Effector CD4-positive, alpha-beta T cell (primary cell): Measurements from ENCODE around the gene JAML.
A peak's percentile ranks its signal among the peaks of the same experiment; 100 is the strongest.

Source experiments
- DNase-seq: peaks from one replicate; pipeline ENCODE4 v3.0.0-alpha.2; 2020

Gene JAML

GRCh38 chr11:118215262-118215661, 9.5 kb downstream of the JAML start:
- DNase-seq = no peak

- no peak for DNase-seq
These were observed 10.4 kb downstream of the JAML start for GRCh38 chr11:118214210-118214914.

GRCh38 chr11:118213781-118214180, 11.0 kb downstream of the JAML start:
- no peak for DNase-seq

- DNase-seq = no peak
These were observed 11.6 kb downstream of the JAML start for GRCh38 chr11:118213201-118213600.

GRCh38 chr11:118212781-118213191, 12.0 kb downstream of the JAML start:
- no peak for DNase-seq

- no peak for DNase-seq
These were observed 12.6 kb downstream of the JAML start for GRCh38 chr11:118212131-118212725.

GRCh38 chr11:118211006-118211405, 13.8 kb downstream of the JAML start:
- no peak for DNase-seq

GRCh38 chr11:118210323-118210722, 14.5 kb downstream of the JAML start:
- DNase-seq = no peak

- DNase-seq = no peak
These were observed 15.8 kb downstream of the JAML start for GRCh38 chr11:118209033-118209432.

GRCh38 chr11:118207079-118207478, 17.7 kb downstream of the JAML start:
- DNase-seq = no peak

- DNase-seq = no peak
These were observed 18.3 kb downstream of the JAML start for GRCh38 chr11:118206391-118207031.

GRCh38 chr11:118205606-118206378, 19.0 kb downstream of the JAML start:
- no peak for DNase-seq

GRCh38 chr11:118202599-118203422, 22.0 kb downstream of the JAML start:
- DNase-seq = peak; percentile 14

GRCh38 chr11:118201966-118202365, 22.8 kb downstream of the JAML start:
- DNase-seq = no peak

GRCh38 chr11:118200901-118201680, 23.7 kb downstream of the JAML start:
- peak; percentile 11 for DNase-seq

- no peak for DNase-seq
These were observed 24.3 kb downstream of the JAML start for GRCh38 chr11:118200497-118200896.

GRCh38 chr11:118199135-118199534, 25.7 kb downstream of the JAML start:
- DNase-seq = no peak

GRCh38 chr11:118198370-118198769, 26.4 kb downstream of the JAML start:
- peak; percentile 81 for DNase-seq

- no peak for DNase-seq
These were observed 29.8 kb downstream of the JAML start for GRCh38 chr11:118194835-118195627.

GRCh38 chr11:118193910-118194566, 30.8 kb downstream of the JAML start:
- DNase-seq = no peak
